Activated naive CD8-positive, alpha-beta T cell treated with anti-CD3 and anti-CD28 coated beads for 36 hours (primary cell): ENCODE measurements around the gene CNTROB. TPM values are rescaled to one million over a fixed set of nuclear protein-coding genes. Genes with fewer than 3 reads are reported as not detected.

Source experiments
- DNase-seq: peaks from one replicate; pipeline ENCODE4 v3.0.0; 2021
- H3K27ac Mint-ChIP-seq: one replicate; pipeline ENCODE4 v1.8.0; 2022; ENCODE audit warnings: mild to moderate bottlenecking, moderate library complexity, mixed read lengths
- H3K27me3 Mint-ChIP-seq: one replicate; pipeline ENCODE4 v1.8.0; 2022; ENCODE audit warnings: mild to moderate bottlenecking, mixed read lengths
- H3K36me3 Mint-ChIP-seq: one replicate; pipeline ENCODE4 v1.8.0; 2021; ENCODE audit warnings: mild to moderate bottlenecking, mixed read lengths
- H3K4me1 Mint-ChIP-seq: one replicate; pipeline ENCODE4 v1.8.0; 2021; ENCODE audit warnings: mixed read lengths
- H3K4me3 Mint-ChIP-seq: one replicate; pipeline ENCODE4 v1.8.0; 2022; ENCODE audit warnings: mild to moderate bottlenecking, moderate library complexity, mixed read lengths
- H3K9me3 Mint-ChIP-seq: one replicate; pipeline ENCODE4 v1.8.0; 2022; ENCODE audit warnings: mixed read lengths
- total RNA-seq, 2 experiments: library from RNA; stranded (reverse); gene quantifications; one replicate each; pipeline ENCODE4 v1.2.3, GENCODE V29; 2021

The CNTROB gene
- total RNA-seq, 2 experiments from 2014 or later, result 45.3 to 45.7 TPM

DNA sequence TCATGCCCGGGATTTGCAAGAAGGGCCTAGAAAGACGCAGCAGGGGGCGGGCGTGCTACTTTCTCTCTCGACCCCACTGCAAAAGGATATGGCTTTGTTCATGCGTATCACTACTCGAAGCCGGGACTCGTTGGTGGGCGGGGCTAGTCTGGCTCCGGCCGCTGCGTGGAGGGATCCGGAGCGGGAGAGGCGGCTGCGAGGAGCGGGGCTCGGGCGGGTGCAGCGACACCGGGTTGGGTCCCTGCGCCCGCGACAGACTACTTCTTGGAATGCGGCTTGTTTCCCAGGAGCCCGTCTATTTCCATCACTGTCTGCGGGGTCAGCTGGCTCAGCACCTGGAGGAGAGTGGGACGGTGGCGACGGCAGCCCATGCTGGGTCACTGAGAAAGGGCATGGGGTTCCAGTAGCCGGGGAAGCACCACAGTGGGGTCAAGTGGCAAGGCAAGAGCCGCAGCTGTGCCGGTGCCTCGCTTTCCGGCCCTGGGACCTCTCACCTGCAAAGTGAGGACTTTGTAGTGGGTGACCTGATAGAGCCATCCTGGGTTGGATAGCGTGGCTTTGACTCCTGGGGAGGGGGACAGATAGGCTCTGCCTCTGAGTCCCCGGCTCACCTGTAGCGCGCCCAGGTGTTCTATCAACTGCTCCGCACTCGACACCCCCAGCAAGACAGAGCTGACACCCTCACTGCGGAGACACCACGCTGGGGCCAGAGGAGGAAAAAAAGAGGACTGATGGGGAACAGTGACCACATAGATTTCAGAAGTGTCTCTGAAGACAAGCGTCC, 9.0 kb upstream of the CNTROB start:
- Mint-ChIP-seq H3K27me3 (no peaks in the 10 kb centered on the region), H3K36me3 (peaks cover 4% of the 10 kb centered on the region), H3K27ac (peak overlapping the region; percentile 80), H3K4me1 (peaks cover 12% of the 10 kb centered on the region), H3K4me3 (peak overlapping the region; percentile 50), H3K9me3 (no peaks in the 10 kb centered on the region)
- peak; percentile 84 for DNase-seq

DNA sequence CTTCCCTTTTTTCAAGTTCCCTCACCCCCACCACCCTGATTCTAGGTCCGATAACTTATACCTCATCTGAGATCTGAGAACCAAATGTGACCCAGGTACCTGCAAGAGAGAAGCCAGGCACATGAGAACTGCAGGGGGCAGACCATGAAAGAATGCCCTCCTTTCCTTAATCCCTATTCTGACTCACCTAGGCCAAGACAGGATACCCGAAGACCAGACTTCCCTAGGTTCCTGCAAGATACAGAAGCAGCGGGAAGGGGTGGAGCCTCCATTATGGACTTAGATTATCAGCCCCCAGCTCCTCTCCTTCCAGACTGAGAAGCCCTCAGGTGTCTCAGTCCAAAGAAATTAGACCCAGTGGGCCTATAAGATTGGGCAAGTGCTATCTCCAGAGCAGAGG, 4.4 kb upstream of the CNTROB start:
- H3K4me1 Mint-ChIP-seq, result peaks cover 19% of the 10 kb centered on the region
- no peak overlapping the region for H3K27ac Mint-ChIP-seq
- no peaks in the 10 kb centered on the region for H3K27me3 Mint-ChIP-seq
- no peak for DNase-seq
- H3K9me3 Mint-ChIP-seq, result no peaks in the 10 kb centered on the region
- H3K4me3 Mint-ChIP-seq, result no peak overlapping the region
- H3K36me3 Mint-ChIP-seq, result peaks cover 12% of the 10 kb centered on the region

DNA sequence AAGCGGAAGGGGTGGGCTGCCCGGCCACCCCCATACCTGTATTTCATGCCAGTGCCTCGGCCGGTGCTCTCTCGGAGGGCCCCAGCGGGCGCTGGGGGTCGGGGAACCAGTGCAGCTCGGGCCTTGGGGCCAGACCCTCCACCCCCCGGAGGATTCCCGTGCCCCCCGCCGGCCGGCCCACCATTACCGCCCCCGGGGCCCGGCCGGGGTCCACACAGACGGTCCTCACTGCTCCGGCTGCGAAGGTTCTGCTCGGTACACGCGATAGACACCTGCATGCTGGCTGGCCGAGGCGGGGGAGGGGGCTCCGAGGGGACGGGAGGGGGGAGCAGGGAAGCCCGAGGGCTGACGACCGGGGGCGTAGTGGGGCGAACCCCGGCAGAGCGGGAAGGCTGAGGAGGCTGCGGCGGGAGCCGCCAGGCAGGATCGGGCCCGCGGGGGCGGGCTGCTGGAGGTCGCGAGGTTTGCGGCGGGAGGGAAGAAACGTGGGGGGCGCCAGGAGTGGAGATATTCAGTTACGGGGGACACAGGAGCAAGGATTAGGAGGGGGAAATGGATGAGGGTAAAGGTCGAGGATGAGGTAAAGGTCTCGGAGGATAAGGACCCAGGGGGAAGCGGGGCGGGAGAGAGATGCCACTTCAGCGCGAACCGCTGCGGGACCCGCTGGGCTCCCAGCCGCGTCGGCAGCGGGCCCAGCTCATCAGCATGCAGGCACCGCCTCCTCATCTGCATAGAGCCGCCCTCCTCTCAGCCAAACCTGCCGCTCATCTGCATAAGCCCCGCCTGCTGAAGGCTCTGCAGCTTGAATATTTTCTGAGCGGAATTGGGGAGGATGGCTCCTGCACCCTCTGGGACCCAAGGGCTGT, 2.6 kb upstream of the CNTROB start, which contains the start of gene KCNAB3:
Gene KCNAB3, minus strand, starts transcription at position 699 of the 866 bp plus-strand sequence. Its CDS starts 421 bp downstream, at position 278.
- DNase-seq, result peak; percentile 61
- Mint-ChIP-seq H3K4me1 (peaks cover 25% of the 10 kb centered on the region), H3K27me3 (no peaks in the 10 kb centered on the region), H3K27ac (no peak within 1 kb of the TSS), H3K9me3 (no peaks in the 10 kb centered on the region), H3K4me3 (peak within 1 kb of the TSS; percentile 97), H3K36me3 (peaks cover 17% of the 10 kb centered on the region)

DNA sequence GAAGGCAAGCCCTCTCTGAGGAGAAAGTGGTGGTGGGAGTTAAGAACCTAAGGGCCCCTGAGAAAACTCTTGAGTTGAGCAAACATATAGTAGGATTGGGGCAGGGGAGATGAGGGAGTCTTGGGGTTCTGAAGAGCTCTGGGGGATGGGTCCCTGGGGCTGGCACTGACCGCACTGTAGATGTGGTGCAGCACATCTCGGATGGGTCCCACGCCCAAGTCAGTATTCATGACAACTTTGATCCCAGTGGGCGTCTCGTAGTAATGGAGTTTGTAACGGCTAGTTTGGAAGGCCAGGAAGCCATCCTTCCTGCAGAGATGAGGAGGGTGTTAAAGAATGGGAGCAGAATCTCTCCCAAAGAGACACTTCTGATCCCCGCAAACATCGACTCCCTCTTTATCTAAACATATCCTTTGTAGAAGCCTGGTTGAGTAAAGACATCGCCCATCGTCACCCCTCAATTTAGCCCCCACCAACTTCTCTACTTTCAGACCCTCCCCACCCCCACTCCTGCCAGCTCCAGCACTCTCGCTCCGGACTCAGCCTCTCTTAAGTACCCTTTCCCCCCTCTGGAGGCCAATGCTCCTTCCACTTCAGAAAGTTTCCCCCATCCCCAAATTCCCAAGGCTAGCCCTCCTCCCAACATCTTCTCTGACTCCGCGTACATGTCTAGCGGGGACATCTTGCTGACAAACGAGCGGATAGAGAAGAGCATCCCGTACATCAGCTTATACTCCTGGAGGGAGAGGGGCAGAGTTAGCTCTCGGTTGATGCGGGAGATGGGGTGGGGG, 970 bp upstream of the CNTROB start:
- H3K4me1 Mint-ChIP-seq, result peaks cover 31% of the 10 kb centered on the region

DNA sequence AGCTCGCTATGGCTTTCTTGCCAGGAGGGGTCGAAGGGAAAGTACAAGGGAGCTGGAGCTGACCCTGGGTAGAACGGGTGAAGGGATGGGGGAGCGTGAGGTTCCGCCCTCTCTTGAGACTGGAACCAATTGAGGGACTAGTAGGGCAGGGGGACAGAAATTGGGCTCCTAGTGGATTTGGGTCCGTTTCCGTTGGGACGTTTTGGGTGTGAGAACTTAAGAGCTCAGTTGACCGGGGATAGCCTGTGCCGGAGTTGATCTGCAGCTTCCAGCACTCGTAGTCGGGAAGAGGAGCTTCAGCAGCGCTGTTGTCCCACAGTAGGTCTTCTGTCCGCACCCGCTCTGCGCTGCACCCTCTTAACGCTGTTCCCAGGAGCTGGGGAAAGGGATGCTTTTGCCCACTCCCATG, 481 bp downstream of the CNTROB start:
- peaks cover 31% of the 10 kb centered on the region for H3K4me1 Mint-ChIP-seq
- peaks cover 35% of the 10 kb centered on the region for H3K36me3 Mint-ChIP-seq
- H3K27ac Mint-ChIP-seq, result peak overlapping the region; percentile 97
- H3K9me3 Mint-ChIP-seq, result no peaks in the 10 kb centered on the region
- H3K27me3 Mint-ChIP-seq, result no peaks in the 10 kb centered on the region
- peak; percentile 26 for DNase-seq
- peak overlapping the region; percentile 97 for H3K4me3 Mint-ChIP-seq

More for the DNA sequence above, 970 bp upstream of the CNTROB start:
- Mint-ChIP-seq H3K27ac (peak overlapping the region; percentile 97), H3K27me3 (no peaks in the 10 kb centered on the region), H3K9me3 (no peaks in the 10 kb centered on the region), H3K4me3 (peak overlapping the region; percentile 97), H3K36me3 (peaks cover 24% of the 10 kb centered on the region)
- no peak for DNase-seq

DNA sequence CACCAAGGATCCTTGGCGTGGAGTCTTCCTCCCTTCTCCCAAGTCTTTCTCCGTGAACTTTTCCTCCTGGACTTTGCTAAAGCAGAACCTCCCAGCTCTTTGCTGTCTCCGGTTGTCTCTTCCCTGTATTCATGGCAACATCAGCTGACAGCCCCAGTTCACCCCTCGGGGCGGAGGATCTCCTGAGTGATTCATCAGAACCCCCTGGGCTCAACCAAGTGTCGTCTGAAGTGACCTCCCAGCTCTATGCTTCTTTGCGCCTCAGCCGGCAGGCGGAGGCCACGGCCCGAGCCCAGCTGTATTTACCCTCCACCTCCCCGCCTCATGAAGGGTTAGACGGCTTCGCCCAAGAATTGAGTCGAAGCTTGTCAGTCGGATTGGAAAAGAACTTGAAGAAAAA, 943 bp downstream of the CNTROB start:
- H3K4me1 Mint-ChIP-seq, result peaks cover 31% of the 10 kb centered on the region
- H3K27ac Mint-ChIP-seq, result peak overlapping the region; percentile 64
- DNase-seq, result peak; percentile 39
- H3K27me3 Mint-ChIP-seq, result no peaks in the 10 kb centered on the region
- peaks cover 35% of the 10 kb centered on the region for H3K36me3 Mint-ChIP-seq
- H3K9me3 Mint-ChIP-seq, result no peaks in the 10 kb centered on the region
- H3K4me3 Mint-ChIP-seq, result peak overlapping the region; percentile 97

DNA sequence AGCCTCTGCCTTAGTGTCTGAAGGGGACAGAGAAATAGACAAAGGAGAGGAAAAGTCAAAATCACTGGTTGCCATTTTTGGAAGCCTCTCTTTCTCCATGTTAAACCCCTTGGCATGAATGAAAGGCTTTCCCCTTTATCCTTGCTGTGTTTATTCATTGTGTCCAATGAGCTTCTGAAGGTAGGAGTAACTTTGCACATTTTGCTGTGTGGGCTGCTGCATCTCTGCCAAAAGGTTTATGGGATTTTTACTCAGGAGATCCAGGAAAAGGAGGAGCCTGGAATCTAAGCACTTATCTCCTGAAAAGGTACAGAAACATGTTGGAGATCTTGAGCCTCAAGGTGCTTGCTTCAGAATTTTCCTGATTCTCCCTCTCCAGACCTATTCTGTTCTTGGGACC, 3.9 kb downstream of the CNTROB start:
- no peak overlapping the region for H3K27ac Mint-ChIP-seq

DNA sequence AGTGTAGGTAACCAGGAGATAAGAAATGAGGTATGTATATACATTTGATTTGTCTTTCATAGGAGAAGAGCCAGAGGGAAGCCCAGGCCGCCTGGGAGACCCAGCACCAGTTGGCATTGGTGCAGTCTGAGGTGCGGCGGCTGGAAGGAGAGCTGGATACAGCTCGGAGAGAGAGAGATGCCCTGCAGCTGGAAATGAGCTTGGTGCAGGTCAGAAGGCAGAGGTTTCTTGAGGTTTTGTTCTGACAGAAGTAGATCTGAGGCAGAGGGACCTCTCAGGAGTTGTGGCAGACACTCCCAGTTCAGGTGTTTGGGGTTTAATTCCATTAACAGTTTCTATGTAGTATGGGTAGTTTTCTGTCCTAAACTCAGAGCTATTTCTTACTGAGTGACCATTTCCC, 8.0 kb downstream of the CNTROB start:
- Mint-ChIP-seq H3K36me3 (peaks cover 33% of the 10 kb centered on the region), H3K27ac (no peak overlapping the region)

More for the DNA sequence above, 3.9 kb downstream of the CNTROB start:
- no peaks in the 10 kb centered on the region for H3K9me3 Mint-ChIP-seq
- H3K27me3 Mint-ChIP-seq, result no peaks in the 10 kb centered on the region
- peaks cover 41% of the 10 kb centered on the region for H3K36me3 Mint-ChIP-seq
- H3K4me1 Mint-ChIP-seq, result peaks cover 24% of the 10 kb centered on the region
- no peak for DNase-seq
- no peak overlapping the region for H3K4me3 Mint-ChIP-seq

DNA sequence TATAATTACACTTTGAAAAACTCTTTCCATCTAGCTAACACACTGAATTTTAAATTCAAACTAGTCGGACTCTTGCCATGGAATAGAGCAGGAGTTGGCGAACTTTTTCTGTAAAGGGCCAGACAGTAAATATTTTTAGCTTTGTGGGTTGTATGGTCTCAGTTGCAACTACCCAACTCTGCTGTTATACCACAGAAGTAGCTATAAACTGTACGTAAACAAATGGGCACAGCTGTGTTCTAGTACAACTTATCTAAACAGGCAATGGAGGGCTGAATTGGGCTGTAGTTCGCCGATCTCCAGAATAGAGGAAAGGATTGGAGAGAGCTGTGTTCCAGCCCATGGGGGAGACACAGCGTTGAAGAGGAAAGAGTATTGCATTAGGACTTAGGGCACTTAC, 8.7 kb downstream of the CNTROB start:
- no peak for DNase-seq
- H3K36me3 Mint-ChIP-seq, result peaks cover 30% of the 10 kb centered on the region
- H3K4me3 Mint-ChIP-seq, result no peak overlapping the region
- H3K27ac Mint-ChIP-seq, result no peak overlapping the region
- no peaks in the 10 kb centered on the region for H3K4me1 Mint-ChIP-seq
- H3K9me3 Mint-ChIP-seq, result no peaks in the 10 kb centered on the region
- no peaks in the 10 kb centered on the region for H3K27me3 Mint-ChIP-seq

More for the DNA sequence above, 8.0 kb downstream of the CNTROB start:
- H3K9me3 Mint-ChIP-seq, result no peaks in the 10 kb centered on the region
- no peaks in the 10 kb centered on the region for H3K27me3 Mint-ChIP-seq
- no peak for DNase-seq
- no peak overlapping the region for H3K4me3 Mint-ChIP-seq
- peaks cover 2% of the 10 kb centered on the region for H3K4me1 Mint-ChIP-seq

DNA sequence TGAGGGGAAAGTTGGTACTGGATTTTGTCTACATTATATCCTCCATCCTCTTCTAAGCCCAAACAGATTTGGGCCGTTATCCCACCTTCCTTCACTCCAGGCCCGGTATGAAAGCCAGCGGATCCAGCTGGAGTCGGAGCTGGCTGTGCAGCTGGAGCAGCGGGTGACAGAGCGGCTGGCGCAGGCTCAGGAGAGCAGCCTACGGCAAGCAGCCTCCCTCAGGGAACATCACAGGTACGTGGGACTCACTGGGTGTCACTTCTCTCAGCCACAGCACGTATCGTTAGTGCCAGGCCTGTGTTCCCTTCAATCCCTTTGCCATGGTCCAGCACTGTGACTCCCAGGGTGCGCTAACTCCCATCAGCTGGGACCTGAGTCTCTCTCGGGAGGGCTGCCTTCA, 11.3 kb downstream of the CNTROB start:
- no peak overlapping the region for H3K4me3 Mint-ChIP-seq
- H3K9me3 Mint-ChIP-seq, result no peaks in the 10 kb centered on the region
- H3K36me3 Mint-ChIP-seq, result peaks cover 26% of the 10 kb centered on the region
- H3K27me3 Mint-ChIP-seq, result no peaks in the 10 kb centered on the region
- H3K4me1 Mint-ChIP-seq, result no peaks in the 10 kb centered on the region
- no peak for DNase-seq
- H3K27ac Mint-ChIP-seq, result no peak overlapping the region

DNA sequence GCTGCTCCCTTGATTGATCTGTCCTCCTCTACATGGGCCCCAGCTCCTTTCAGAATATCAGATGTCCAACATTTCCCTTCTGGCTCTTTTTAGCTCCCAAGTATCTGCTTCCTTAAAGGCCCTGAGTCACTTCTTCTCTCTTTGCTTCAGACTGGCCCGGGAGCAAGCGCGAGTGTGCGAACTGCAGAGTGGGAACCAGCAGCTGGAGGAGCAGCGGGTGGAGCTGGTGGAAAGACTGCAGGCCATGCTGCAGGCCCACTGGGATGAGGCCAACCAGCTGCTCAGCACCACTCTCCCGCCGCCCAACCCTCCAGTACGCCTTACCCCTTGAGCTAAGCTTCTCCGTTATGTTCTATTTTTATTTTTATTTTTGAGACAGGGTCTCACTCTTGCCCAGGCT, 12.3 kb downstream of the CNTROB start:
- H3K36me3 Mint-ChIP-seq, result peaks cover 33% of the 10 kb centered on the region

DNA sequence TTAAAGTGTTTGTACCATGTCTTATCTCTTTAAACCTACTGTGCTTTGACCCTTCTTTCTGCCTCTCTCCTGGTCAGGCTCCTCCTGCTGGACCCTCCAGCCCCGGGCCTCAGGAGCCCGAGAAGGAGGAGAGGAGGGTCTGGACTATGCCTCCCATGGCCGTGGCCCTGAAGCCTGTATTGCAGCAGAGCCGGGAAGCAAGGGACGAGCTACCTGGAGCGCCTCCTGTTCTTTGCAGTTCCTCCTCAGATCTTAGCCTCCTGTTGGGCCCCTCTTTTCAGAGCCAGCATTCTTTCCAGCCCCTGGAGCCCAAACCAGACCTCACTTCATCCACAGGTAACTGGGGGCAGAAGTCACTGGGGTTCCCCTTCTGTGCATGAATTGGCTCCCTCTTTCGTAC, 13.6 kb downstream of the CNTROB start:
- H3K4me1 Mint-ChIP-seq, result no peaks in the 10 kb centered on the region
- no peak overlapping the region for H3K27ac Mint-ChIP-seq
- H3K36me3 Mint-ChIP-seq, result peaks cover 37% of the 10 kb centered on the region
- no peak for DNase-seq
- H3K9me3 Mint-ChIP-seq, result no peaks in the 10 kb centered on the region
- H3K27me3 Mint-ChIP-seq, result no peaks in the 10 kb centered on the region
- no peak overlapping the region for H3K4me3 Mint-ChIP-seq

More for the DNA sequence above, 12.3 kb downstream of the CNTROB start:
- Mint-ChIP-seq H3K4me3 (no peak overlapping the region), H3K27me3 (no peaks in the 10 kb centered on the region), H3K9me3 (no peaks in the 10 kb centered on the region), H3K27ac (no peak overlapping the region), H3K4me1 (no peaks in the 10 kb centered on the region)
- no peak for DNase-seq

DNA sequence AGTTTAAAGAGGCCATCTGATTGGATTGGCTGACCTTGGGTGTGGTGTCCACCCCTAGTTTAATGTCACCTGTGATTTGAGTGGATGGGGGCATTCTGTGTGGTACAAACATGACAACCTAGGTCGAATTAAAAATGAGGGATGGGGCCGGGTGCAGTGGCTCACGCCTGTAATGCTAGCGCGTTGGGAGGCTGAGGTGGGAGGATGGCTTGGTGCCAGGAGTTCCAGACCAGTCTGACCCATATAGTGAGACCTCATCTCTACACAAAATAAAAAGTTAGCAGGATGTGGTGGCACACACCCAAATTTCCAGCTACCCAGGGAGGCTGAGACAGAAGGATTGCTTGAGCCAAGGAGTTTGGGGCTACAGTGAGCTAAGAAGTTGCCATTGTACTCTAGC, 14.4 kb downstream of the CNTROB start:
- no peak overlapping the region for H3K4me3 Mint-ChIP-seq
- H3K27me3 Mint-ChIP-seq, result no peaks in the 10 kb centered on the region
- no peaks in the 10 kb centered on the region for H3K9me3 Mint-ChIP-seq
- H3K36me3 Mint-ChIP-seq, result peaks cover 34% of the 10 kb centered on the region
- DNase-seq, result no peak
- H3K4me1 Mint-ChIP-seq, result peaks cover 6% of the 10 kb centered on the region
- H3K27ac Mint-ChIP-seq, result no peak overlapping the region

DNA sequence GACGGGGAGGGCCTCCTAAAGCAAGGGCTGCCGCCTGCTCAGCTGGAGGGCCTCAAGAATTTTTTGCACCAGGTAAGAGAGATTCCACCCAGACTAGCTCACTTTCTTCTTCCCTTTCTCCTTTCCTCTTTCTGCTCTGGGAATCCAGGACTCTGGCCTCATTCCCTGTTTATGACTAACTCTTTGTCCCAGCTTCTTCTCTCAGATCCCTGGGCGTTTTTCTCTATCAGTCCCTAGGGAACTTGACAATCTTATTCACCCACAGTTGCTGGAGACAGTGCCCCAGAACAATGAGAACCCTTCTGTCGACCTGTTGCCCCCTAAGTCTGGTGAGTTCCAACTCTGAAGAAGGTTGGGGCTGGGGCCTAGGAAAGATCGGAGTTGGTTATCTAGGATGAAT, 15.6 kb downstream of the CNTROB start:
- DNase-seq, result no peak
- H3K9me3 Mint-ChIP-seq, result no peaks in the 10 kb centered on the region
- peaks cover 34% of the 10 kb centered on the region for H3K36me3 Mint-ChIP-seq
- peaks cover 10% of the 10 kb centered on the region for H3K4me1 Mint-ChIP-seq
- no peak overlapping the region for H3K27ac Mint-ChIP-seq
- H3K4me3 Mint-ChIP-seq, result no peak overlapping the region
- no peaks in the 10 kb centered on the region for H3K27me3 Mint-ChIP-seq

DNA sequence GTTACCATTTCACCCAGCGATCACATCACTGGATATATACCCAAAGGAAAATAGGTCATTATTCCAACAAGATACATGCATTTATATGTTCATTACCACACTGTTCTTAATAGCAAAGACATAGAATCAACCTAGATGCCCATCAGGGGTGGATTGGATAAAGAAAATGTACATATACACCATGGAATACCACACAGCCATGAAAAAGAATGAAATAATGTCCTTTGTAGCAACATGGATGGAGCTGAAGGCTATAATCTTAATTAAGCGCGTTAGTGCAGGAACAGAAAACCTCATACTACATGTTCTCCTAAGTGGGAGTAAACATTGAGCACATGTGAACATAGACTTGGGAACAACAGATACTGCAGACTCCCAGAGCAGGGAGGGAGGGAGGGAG, 18.6 kb downstream of the CNTROB start:
- no peak for DNase-seq
- H3K27me3 Mint-ChIP-seq, result no peaks in the 10 kb centered on the region
- H3K27ac Mint-ChIP-seq, result no peak overlapping the region
- H3K9me3 Mint-ChIP-seq, result no peaks in the 10 kb centered on the region
- peaks cover 10% of the 10 kb centered on the region for H3K4me1 Mint-ChIP-seq
- H3K4me3 Mint-ChIP-seq, result no peak overlapping the region
- H3K36me3 Mint-ChIP-seq, result peaks cover 28% of the 10 kb centered on the region
